Retinal pigment epithelial cell (primary cell): Measurements from ENCODE around the gene SURF2.

Experiments
- DNase-seq: peaks from one replicate; pipeline ENCODE4 v3.0.0-alpha.2; 2010; ENCODE audit warnings: low read depth
- H3K4me3 ChIP-seq: 2 replicates; pipeline ENCODE4 v1.5.1; 2011; ENCODE audit warnings: mild to moderate bottlenecking, low read length, control low read depth, moderate library complexity
- TF ChIP-seq, protein P1 (sequence below): conservative IDR thresholded peaks from 2 replicates; pipeline ENCODE4 v1.5.1; 2011; ENCODE audit warnings: low read depth, low read length, control low read depth, inconsistent platforms

Gene SURF2

DNA sequence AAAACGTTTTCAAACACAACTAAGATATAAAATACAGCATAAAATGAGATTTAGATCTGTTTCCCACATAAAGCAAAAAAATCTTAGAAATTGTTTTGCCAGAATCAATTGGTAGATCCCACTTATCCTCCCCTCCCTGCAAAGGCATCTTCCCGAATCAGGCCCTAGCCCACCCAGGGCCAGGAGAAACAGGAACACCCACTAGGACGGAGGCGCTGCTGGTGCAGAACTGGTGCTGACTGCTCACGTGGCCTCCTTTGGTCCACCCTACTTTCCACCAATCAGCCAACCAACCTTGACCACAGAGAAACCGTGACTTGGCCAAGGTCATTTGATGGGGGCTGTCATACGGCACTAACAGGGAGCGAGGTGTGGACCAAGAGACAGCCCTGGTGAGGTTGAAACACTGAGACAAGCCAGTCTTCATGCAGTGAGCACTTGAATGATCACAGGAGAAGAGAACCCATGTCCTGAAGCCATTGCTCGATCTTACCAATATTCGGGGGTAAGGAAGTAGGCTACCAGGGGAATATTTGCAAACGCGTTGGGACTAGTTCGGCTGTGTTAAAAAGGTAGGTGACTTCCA is 5.2 kb downstream of the SURF2 start:
- no peak for DNase-seq
- H3K4me3 ChIP-seq, result no peak overlapping the region
- TF ChIP-seq, protein P1, sequence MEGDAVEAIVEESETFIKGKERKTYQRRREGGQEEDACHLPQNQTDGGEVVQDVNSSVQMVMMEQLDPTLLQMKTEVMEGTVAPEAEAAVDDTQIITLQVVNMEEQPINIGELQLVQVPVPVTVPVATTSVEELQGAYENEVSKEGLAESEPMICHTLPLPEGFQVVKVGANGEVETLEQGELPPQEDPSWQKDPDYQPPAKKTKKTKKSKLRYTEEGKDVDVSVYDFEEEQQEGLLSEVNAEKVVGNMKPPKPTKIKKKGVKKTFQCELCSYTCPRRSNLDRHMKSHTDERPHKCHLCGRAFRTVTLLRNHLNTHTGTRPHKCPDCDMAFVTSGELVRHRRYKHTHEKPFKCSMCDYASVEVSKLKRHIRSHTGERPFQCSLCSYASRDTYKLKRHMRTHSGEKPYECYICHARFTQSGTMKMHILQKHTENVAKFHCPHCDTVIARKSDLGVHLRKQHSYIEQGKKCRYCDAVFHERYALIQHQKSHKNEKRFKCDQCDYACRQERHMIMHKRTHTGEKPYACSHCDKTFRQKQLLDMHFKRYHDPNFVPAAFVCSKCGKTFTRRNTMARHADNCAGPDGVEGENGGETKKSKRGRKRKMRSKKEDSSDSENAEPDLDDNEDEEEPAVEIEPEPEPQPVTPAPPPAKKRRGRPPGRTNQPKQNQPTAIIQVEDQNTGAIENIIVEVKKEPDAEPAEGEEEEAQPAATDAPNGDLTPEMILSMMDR, result no peak

DNA sequence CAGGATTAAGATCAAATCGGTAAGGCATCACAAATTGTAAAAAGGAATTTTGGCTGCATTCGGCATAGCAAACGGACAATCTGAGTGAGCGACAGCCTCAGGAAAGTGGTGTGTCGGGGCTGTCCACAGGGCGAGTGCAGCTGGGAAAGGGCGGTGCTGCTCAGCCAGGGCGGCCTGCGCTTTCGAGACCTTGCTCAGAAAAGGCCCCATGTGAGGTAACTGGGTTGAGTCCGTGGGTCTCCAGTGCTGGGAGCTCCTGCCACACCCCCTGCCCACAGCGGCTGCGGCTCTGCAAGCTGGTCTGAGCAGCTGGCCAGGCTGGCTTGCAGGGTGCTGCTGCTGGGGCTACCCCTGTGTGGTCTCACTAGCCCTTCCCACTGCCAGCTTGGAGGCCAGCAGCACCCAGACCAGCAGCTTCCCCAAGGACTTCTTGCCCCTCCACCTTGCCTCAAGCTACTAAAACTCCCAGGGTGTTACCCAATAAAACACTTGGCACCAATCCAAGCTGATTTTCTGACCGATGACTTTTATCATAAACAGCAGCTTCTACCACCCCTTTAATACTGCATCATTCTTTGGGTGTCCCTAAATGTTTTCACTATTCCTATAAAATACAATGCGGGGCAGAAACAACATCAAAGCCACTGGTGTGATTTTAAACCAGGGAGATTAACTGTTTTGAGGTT is 6.2 kb downstream of the SURF2 start:
- TF ChIP-seq, protein P1, result no peak
- no peak overlapping the region for H3K4me3 ChIP-seq
- DNase-seq, result no peak

DNA sequence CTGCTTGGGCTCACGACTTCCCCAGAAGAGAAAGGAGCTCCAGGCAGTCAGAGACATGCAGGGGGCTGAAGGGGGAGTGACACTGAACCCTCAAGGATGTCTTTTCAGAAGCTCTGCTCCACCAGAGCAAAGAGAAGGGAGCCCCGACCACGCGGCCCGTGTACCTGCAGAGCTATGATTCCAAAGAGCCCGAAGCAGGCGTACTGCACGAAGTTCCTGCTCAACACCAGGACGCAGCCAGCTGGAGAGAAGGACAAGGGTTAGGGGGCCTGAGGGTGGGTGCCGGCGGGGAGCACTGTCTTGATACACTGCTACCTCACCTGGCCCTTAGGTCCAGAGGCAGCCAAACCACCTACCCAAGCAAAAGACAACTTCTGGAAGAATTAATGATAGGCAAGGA is 10.1 kb downstream of the SURF2 start:
- TF ChIP-seq, protein P1, result no peak
- no peak overlapping the region for H3K4me3 ChIP-seq
- no peak for DNase-seq

DNA sequence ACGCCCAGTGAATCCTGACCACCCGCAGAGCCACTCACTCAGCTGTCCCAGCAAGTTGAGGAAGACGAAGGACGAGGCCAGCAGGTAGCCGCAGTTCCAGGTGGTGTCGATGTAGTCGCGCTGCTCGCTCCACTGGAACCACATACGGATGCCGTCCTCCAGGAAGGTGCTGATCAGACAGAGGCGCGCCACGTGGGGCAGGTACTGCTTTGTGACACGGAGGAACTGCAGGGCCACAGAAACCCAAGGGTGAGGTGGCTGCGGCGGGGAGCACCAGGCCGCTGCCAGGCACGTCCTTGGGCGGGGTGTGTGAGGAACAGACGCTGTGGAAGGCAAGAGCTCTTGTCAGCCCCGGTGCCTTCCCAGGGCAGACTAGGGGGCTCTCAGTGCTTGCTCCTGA is 10.9 kb downstream of the SURF2 start:
- DNase-seq, result no peak
- no peak overlapping the region for H3K4me3 ChIP-seq
- TF ChIP-seq, protein P1, result no peak

DNA sequence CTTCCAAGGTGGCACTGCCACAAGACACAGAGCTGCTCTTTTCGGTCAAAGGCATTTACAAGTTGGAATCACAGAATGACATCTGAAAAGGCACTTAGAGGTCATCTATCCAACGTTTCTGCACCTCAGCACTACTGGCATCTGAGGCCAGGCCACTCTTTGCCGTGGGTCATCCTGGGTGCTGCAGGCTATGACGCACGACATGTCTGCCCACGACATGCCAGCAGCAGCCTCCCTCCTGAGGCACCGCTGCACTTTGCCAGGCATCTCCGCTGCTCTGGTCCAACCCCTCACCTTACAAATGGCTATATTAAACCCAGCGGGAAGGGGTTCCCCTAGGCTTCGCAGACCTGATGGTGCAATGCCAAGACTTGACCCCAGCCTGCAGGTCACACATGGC is 11.4 kb downstream of the SURF2 start:
- no peak for DNase-seq
- TF ChIP-seq, protein P1, result no peak
- H3K4me3 ChIP-seq, result no peak overlapping the region

DNA sequence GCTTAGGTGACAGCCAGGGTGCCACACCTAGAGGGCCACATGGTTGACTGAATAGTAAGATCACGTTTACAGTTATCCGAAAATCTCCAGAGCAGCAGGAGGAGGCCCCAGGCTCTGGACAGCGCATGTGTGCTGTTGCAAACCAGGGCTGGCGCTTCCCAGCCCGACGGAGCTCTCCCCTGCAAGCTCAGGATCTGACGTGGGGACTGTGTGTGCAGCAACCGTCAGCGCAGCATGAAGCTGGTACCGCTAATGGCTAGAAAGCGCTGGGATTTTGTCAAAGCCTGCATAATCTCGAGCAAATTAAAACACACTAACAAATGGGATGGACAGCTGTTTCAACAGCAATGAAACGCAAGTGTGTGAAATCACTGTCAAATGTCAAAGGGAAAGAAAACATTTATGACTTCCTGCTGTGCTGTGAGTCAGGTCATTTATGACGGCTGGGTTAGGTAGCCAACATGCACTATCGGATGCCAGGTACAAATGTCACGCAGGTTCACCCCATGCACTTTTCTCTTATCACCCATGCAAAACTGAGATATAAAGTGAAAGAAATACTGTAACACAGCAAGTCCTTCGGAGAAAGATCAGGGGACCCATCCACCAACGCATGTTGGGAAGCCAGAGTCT is 12.0 kb downstream of the SURF2 start:
- TF ChIP-seq, protein P1, result no peak
- no peak overlapping the region for H3K4me3 ChIP-seq
- no peak for DNase-seq

DNA sequence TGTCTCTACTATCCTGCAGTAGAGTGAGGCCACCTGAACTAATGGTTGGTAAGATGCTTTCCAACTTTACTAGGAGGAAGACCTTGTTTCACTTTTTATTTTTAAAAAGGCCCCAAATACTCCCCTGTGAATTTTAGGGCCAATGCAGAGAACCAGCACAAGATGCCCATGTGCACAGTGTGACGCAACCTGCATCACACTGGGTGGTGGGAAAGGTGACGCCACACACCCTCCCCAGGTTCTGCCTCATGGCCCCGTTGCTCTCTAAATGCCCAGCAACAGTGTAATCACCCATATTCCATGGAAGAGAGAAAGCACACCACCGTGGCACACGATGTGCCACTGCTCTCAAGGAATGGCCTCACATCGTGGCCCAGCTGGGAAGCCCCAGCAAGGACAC is 13.1 kb downstream of the SURF2 start:
- no peak overlapping the region for H3K4me3 ChIP-seq
- DNase-seq, result no peak
- TF ChIP-seq, protein P1, result no peak
